ENCODE measurements around the gene ETV4. TPM values are rescaled to one million over a fixed set of nuclear protein-coding genes. Genes with fewer than 3 reads are reported as not detected.

The ETV4 gene
- total RNA-seq, 1 donor from 2014 or later: 5.9 TPM

GRCh38 chr17:43545383-43545632 lies 832 bp downstream of the ETV4 start:
- no peaks in the 10 kb centered on the region for H3K27me3 Mint-ChIP-seq (ENCODE audit: unreplicated experiment)
- no peaks in the 10 kb centered on the region for H3K9me3 Mint-ChIP-seq (ENCODE audit: unreplicated experiment)
- TF ChIP-seq CTCF (IDR thresholded peaks at IDR 0.05): no peak
- peak overlapping the region; percentile 81 for H3K27ac Mint-ChIP-seq (ENCODE audit: unreplicated experiment)
- H3K4me1 Mint-ChIP-seq (ENCODE audit: unreplicated experiment): peaks cover 36% of the 10 kb centered on the region
- DNase-seq (ENCODE audit: extremely low spot score, unreplicated experiment): no peak
- H3K4me3 Mint-ChIP-seq (ENCODE audit: unreplicated experiment): peak overlapping the region; percentile 74
- H3K36me3 Mint-ChIP-seq (ENCODE audit: unreplicated experiment): no peaks in the 10 kb centered on the region

GRCh38 chr17:43543771-43544575 lies 2.2 kb downstream of the ETV4 start:
- Mint-ChIP-seq H3K4me3 (ENCODE audit: unreplicated experiment) (peak overlapping the region; percentile 74), H3K9me3 (ENCODE audit: unreplicated experiment) (no peaks in the 10 kb centered on the region), H3K27ac (ENCODE audit: unreplicated experiment) (peak overlapping the region; percentile 81)

GRCh38 chr17:43543300-43543699 lies 2.8 kb downstream of the ETV4 start:
- DNase-seq (ENCODE audit: extremely low spot score, unreplicated experiment): no peak
- Mint-ChIP-seq H3K27ac (ENCODE audit: unreplicated experiment) (no peak overlapping the region), H3K4me1 (ENCODE audit: unreplicated experiment) (peaks cover 39% of the 10 kb centered on the region), H3K36me3 (ENCODE audit: unreplicated experiment) (no peaks in the 10 kb centered on the region), H3K27me3 (ENCODE audit: unreplicated experiment) (no peaks in the 10 kb centered on the region), H3K9me3 (ENCODE audit: unreplicated experiment) (no peaks in the 10 kb centered on the region), H3K4me3 (ENCODE audit: unreplicated experiment) (no peak overlapping the region)
- TF ChIP-seq CTCF (IDR thresholded peaks at IDR 0.05): no peak

More at GRCh38 chr17:43543771-43544575, 2.2 kb downstream of the ETV4 start:
- no peaks in the 10 kb centered on the region for H3K36me3 Mint-ChIP-seq (ENCODE audit: unreplicated experiment)
- no peak for DNase-seq (ENCODE audit: extremely low spot score, unreplicated experiment)
- no peak for TF ChIP-seq CTCF (IDR thresholded peaks at IDR 0.05)
- no peaks in the 10 kb centered on the region for H3K27me3 Mint-ChIP-seq (ENCODE audit: unreplicated experiment)
- H3K4me1 Mint-ChIP-seq (ENCODE audit: unreplicated experiment): peaks cover 39% of the 10 kb centered on the region

- no peak overlapping the region for H3K27ac Mint-ChIP-seq (ENCODE audit: unreplicated experiment)
- peaks cover 39% of the 10 kb centered on the region for H3K4me1 Mint-ChIP-seq (ENCODE audit: unreplicated experiment)
- H3K4me3 Mint-ChIP-seq (ENCODE audit: unreplicated experiment): no peak overlapping the region
- no peaks in the 10 kb centered on the region for H3K9me3 Mint-ChIP-seq (ENCODE audit: unreplicated experiment)
- H3K27me3 Mint-ChIP-seq (ENCODE audit: unreplicated experiment): no peaks in the 10 kb centered on the region
- no peak for DNase-seq (ENCODE audit: extremely low spot score, unreplicated experiment)
- no peaks in the 10 kb centered on the region for H3K36me3 Mint-ChIP-seq (ENCODE audit: unreplicated experiment)
- no peak for TF ChIP-seq CTCF (IDR thresholded peaks at IDR 0.05)
These were observed 3.3 kb downstream of the ETV4 start for GRCh38 chr17:43542859-43543258.

GRCh38 chr17:43540821-43541674 lies 5.1 kb downstream of the ETV4 start:
- H3K27ac Mint-ChIP-seq (ENCODE audit: unreplicated experiment): no peak overlapping the region
- DNase-seq (ENCODE audit: extremely low spot score, unreplicated experiment): no peak
- TF ChIP-seq CTCF (IDR thresholded peaks at IDR 0.05): no peak
- no peaks in the 10 kb centered on the region for H3K36me3 Mint-ChIP-seq (ENCODE audit: unreplicated experiment)
- H3K4me1 Mint-ChIP-seq (ENCODE audit: unreplicated experiment): peaks cover 42% of the 10 kb centered on the region
- H3K27me3 Mint-ChIP-seq (ENCODE audit: unreplicated experiment): no peaks in the 10 kb centered on the region
- no peaks in the 10 kb centered on the region for H3K9me3 Mint-ChIP-seq (ENCODE audit: unreplicated experiment)
- no peak overlapping the region for H3K4me3 Mint-ChIP-seq (ENCODE audit: unreplicated experiment)
